Mesenchymal stem cell (in vitro differentiated cells and primary cell): ENCODE data around the gene BOC.

Experiments
- DNase-seq: peaks from one replicate; pipeline ENCODE4 v3.0.0-alpha.2; 2013
- H2AFZ ChIP-seq: one replicate; pipeline ENCODE4 v1.6.1; 2013; ENCODE audit warnings: low read depth, mild to moderate bottlenecking, control low read depth, inconsistent platforms, low read length, moderate library complexity
- H2AK5ac ChIP-seq: 2 replicates; pipeline ENCODE4 v1.6.1; 2013; ENCODE audit warnings: low read length, moderate library complexity, mild to moderate bottlenecking, inconsistent platforms; ENCODE audit not compliant: severe bottlenecking
- H2BK120ac ChIP-seq: one replicate; pipeline ENCODE4 v1.6.1; 2013; ENCODE audit warnings: low read depth, mild to moderate bottlenecking, inconsistent platforms, low read length, moderate library complexity
- H2BK12ac ChIP-seq, 2 experiments: one replicate each; pipeline ENCODE4 v1.6.1; 2013; ENCODE audit warnings: inconsistent platforms in 2 of 2, low read length in 2 of 2, mild to moderate bottlenecking in 2 of 2, moderate library complexity in 2 of 2, control low read depth in 1 of 2
- H2BK15ac ChIP-seq: one replicate; pipeline ENCODE4 v1.6.1; 2013; ENCODE audit warnings: mild to moderate bottlenecking, low read depth, inconsistent platforms; ENCODE audit not compliant: poor library complexity, severe bottlenecking
- H2BK5ac ChIP-seq: 2 replicates; pipeline ENCODE4 v1.6.1; 2013; ENCODE audit warnings: low read depth, mild to moderate bottlenecking, low read length, control low read depth, inconsistent platforms; ENCODE audit not compliant: poor library complexity, severe bottlenecking
- H3K14ac ChIP-seq, 2 experiments: one replicate each; pipeline ENCODE4 v1.6.1; 2013; ENCODE audit warnings: inconsistent platforms in 2 of 2, low read length in 2 of 2, control low read depth in 1 of 2, mild to moderate bottlenecking in 1 of 2, moderate library complexity in 1 of 2
- H3K18ac ChIP-seq, 2 experiments: one replicate each; pipeline ENCODE4 v1.6.1; 2013; ENCODE audit warnings: inconsistent platforms in 2 of 2, low read length in 2 of 2, control low read depth in 1 of 2, low read depth in 1 of 2, mild to moderate bottlenecking in 1 of 2
- H3K23ac ChIP-seq, 2 experiments: one replicate each; pipeline ENCODE4 v1.6.1; 2013; ENCODE audit warnings: inconsistent platforms in 2 of 2, low read length in 2 of 2, mild to moderate bottlenecking in 2 of 2, moderate library complexity in 2 of 2, control low read depth in 1 of 2
- H3K27ac ChIP-seq: 2 replicates; pipeline ENCODE4 v1.5.1; 2013; ENCODE audit warnings: mild to moderate bottlenecking, moderate library complexity, low read length, control low read depth, inconsistent platforms; ENCODE audit not compliant: poor library complexity, severe bottlenecking
- H3K27me3 ChIP-seq, 2 experiments: 2 replicates each; pipeline versions ENCODE4 v1.6.1 to v1.7.0; 2013; ENCODE audit warnings: low read length in 2 of 2, mild to moderate bottlenecking in 2 of 2, moderate library complexity in 2 of 2, control low read depth in 1 of 2, inconsistent platforms in 1 of 2; ENCODE audit not compliant: control insufficient read depth in 1 of 2, insufficient read depth in 1 of 2
- H3K36me3 ChIP-seq, 2 experiments: 2 replicates each; pipeline versions ENCODE4 v1.6.1 to v1.7.0; 2013; ENCODE audit warnings: low read length in 2 of 2, control low read depth in 1 of 2, inconsistent platforms in 1 of 2, low read depth in 1 of 2, mild to moderate bottlenecking in 1 of 2; ENCODE audit not compliant: insufficient read depth in 2 of 2, control insufficient read depth in 1 of 2
- H3K4ac ChIP-seq, 2 experiments: one replicate each; pipeline ENCODE4 v1.6.1; 2013; ENCODE audit warnings: inconsistent platforms in 2 of 2, low read length in 2 of 2, mild to moderate bottlenecking in 2 of 2, moderate library complexity in 2 of 2, control low read depth in 1 of 2, low read depth in 1 of 2
- H3K4me1 ChIP-seq: 2 replicates; pipeline ENCODE4 v1.6.1; 2013; ENCODE audit warnings: low read depth, low read length, control low read depth; ENCODE audit not compliant: control insufficient read depth, insufficient read depth
- H3K4me2 ChIP-seq: 2 replicates; pipeline ENCODE4 v1.6.1; 2013; ENCODE audit warnings: low read length, mild to moderate bottlenecking, inconsistent platforms; ENCODE audit not compliant: poor library complexity, severe bottlenecking
- H3K4me3 ChIP-seq, 2 experiments: 2 replicates each; pipeline versions ENCODE4 v1.5.1 to v1.7.0; 2013; ENCODE audit warnings: low read length in 2 of 2, mild to moderate bottlenecking in 2 of 2, control low read depth in 1 of 2, low read depth in 1 of 2; ENCODE audit not compliant: insufficient read depth in 1 of 2
- H3K79me1 ChIP-seq: replicated peaks from 2 replicates; pipeline ENCODE4 v1.6.1; 2013; ENCODE audit warnings: mild to moderate bottlenecking, control low read depth, low read length, inconsistent platforms; ENCODE audit not compliant: poor library complexity, severe bottlenecking
- H3K9ac ChIP-seq: 2 replicates; pipeline ENCODE4 v1.7.0; 2013; ENCODE audit warnings: mild to moderate bottlenecking, low read length, moderate library complexity
- H3K9me3 ChIP-seq: 2 replicates; pipeline ENCODE4 v1.7.0; 2013; ENCODE audit warnings: mild to moderate bottlenecking, low read length; ENCODE audit not compliant: control insufficient read depth
- H4K8ac ChIP-seq: one replicate; pipeline ENCODE4 v1.6.1; 2013; ENCODE audit warnings: inconsistent platforms, mild to moderate bottlenecking, low read length, moderate library complexity
- H4K91ac ChIP-seq: one replicate; pipeline ENCODE4 v1.6.1; 2013; ENCODE audit warnings: mild to moderate bottlenecking, low read length, inconsistent platforms
- WGBS: methylation state at CpG from one replicate; pipeline ENCODE4 v1.1.7; 2013; ENCODE audit warnings: mixed read lengths; 5-methylcytosine and 5-hydroxymethylcytosine counted together

The BOC gene

DNA sequence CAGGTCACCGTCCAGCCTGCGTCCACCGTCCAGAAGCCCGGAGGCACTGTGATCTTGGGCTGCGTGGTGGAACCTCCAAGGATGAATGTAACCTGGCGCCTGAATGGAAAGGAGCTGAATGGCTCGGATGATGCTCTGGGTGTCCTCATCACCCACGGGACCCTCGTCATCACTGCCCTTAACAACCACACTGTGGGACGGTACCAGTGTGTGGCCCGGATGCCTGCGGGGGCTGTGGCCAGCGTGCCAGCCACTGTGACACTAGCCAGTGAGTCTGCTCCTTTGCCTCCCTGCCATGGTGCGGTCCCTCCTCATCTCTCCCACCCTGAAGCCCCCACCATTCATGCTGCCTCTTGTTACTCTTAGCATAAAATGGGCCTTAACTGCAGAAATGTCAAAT, 39.2 kb downstream of the BOC start:
- no peaks in the 10 kb centered on the region for H3K9me3 ChIP-seq
- no peak overlapping the region for H3K4me3 ChIP-seq
- H3K79me1 ChIP-seq: peaks cover 7% of the 10 kb centered on the region
- H4K91ac ChIP-seq: no peak overlapping the region
- DNase-seq: no peak
- no peak overlapping the region for H3K9ac ChIP-seq
- no peak overlapping the region for H3K18ac ChIP-seq
- H3K27me3 ChIP-seq: no peaks in the 10 kb centered on the region
- H3K4ac ChIP-seq: no peak overlapping the region
- H2BK120ac ChIP-seq: no peak overlapping the region
- H2AFZ ChIP-seq: no peak overlapping the region
- H3K36me3 ChIP-seq: peaks cover 33 to 40% of the 10 kb centered on the region in 2 experiments
- no peak overlapping the region for H3K27ac ChIP-seq
- H2BK5ac ChIP-seq: no peak overlapping the region
- H3K23ac ChIP-seq: no peak overlapping the region
- H3K4me2 ChIP-seq: no peak overlapping the region
- no peak overlapping the region for H2AK5ac ChIP-seq
- H3K4me1 ChIP-seq: peaks cover 8% of the 10 kb centered on the region
- H3K14ac ChIP-seq: no peak overlapping the region
- no peak overlapping the region for H2BK15ac ChIP-seq
- no peak overlapping the region for H2BK12ac ChIP-seq
- WGBS: 96% methylated on average over 14 of the region's 14 CpGs
- H4K8ac ChIP-seq: peak overlapping the region; percentile 13

DNA sequence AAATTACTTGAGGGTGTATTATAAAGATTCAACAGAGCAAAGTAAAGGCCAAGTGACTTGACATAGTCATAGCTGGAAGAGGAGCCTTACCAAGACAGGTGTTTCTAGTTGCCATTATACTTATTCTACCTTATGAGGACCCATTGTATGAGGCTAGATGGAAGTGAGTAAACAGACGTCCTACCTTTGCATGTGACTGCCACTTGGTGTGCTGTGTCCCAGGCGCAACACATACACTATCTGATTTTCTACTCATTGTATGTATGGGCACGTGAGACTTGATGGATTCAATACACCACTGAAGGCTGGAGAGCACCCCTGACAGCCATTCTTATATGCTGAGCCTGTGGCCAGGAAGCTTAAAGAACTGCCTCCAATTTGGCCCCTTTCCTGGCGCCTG, 40.5 kb downstream of the BOC start:
- WGBS: 98% methylated on average over 4 of the region's 4 CpGs
- H3K9me3 ChIP-seq: no peaks in the 10 kb centered on the region
- no peak overlapping the region for H2BK15ac ChIP-seq
- no peak overlapping the region for H2BK12ac ChIP-seq
- no peak overlapping the region for H2AK5ac ChIP-seq
- H3K9ac ChIP-seq: no peak overlapping the region
- H2BK5ac ChIP-seq: no peak overlapping the region
- H3K4ac ChIP-seq: no peak overlapping the region
- H3K14ac ChIP-seq: no peak overlapping the region
- H2BK120ac ChIP-seq: no peak overlapping the region
- no peak overlapping the region for H2AFZ ChIP-seq
- H3K4me1 ChIP-seq: peaks cover 6% of the 10 kb centered on the region
- DNase-seq: no peak
- H3K4me3 ChIP-seq: no peak overlapping the region
- peaks cover 37 to 41% of the 10 kb centered on the region in 2 experiments for H3K36me3 ChIP-seq
- no peak overlapping the region for H3K4me2 ChIP-seq
- H3K27me3 ChIP-seq: no peaks in the 10 kb centered on the region
- no peak overlapping the region for H4K8ac ChIP-seq
- H3K27ac ChIP-seq: no peak overlapping the region
- no peak overlapping the region for H3K23ac ChIP-seq
- no peak overlapping the region for H4K91ac ChIP-seq
- no peak overlapping the region for H3K18ac ChIP-seq
- H3K79me1 ChIP-seq: peaks cover 2% of the 10 kb centered on the region

DNA sequence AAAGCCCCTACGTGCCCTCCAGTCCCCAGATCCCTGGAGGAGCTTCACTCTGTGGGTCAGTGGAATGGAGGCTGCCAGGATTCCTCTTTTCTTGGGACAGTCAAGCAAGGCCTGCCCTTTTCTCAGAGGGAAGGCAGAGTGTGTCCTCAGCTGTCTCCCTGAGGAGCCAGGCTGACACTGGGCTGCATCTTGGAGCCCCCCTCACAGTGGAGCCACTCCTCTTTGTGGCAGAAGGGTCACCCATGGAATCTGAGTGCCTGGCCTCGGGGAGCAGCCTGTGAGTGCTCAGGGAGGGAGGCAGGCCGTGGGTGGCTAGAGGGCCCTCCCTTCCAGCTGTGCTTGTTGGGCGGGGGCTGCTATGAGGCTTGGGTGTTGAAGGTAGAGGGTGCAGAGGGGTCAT, 41.2 kb downstream of the BOC start:
- no peak overlapping the region for H3K27ac ChIP-seq
- H3K9me3 ChIP-seq: no peaks in the 10 kb centered on the region
- H4K91ac ChIP-seq: no peak overlapping the region
- H2AK5ac ChIP-seq: no peak overlapping the region
- no peak overlapping the region for H3K9ac ChIP-seq
- H3K4me3 ChIP-seq: no peak overlapping the region
- WGBS: 83% methylated on average over 3 of the region's 4 CpGs
- no peak overlapping the region for H2BK5ac ChIP-seq
- no peaks in the 10 kb centered on the region for H3K27me3 ChIP-seq
- peaks cover 2% of the 10 kb centered on the region for H3K79me1 ChIP-seq
- H3K4me1 ChIP-seq: peaks cover 6% of the 10 kb centered on the region
- H2BK120ac ChIP-seq: no peak overlapping the region
- no peak overlapping the region for H2BK15ac ChIP-seq
- no peak overlapping the region for H3K14ac ChIP-seq
- H3K4ac ChIP-seq: no peak overlapping the region
- peaks cover 39 to 46% of the 10 kb centered on the region in 2 experiments for H3K36me3 ChIP-seq
- H3K23ac ChIP-seq: no peak overlapping the region
- no peak overlapping the region for H2BK12ac ChIP-seq
- H3K4me2 ChIP-seq: no peak overlapping the region
- H2AFZ ChIP-seq: no peak overlapping the region
- H4K8ac ChIP-seq: no peak overlapping the region
- DNase-seq: no peak
- no peak overlapping the region for H3K18ac ChIP-seq

DNA sequence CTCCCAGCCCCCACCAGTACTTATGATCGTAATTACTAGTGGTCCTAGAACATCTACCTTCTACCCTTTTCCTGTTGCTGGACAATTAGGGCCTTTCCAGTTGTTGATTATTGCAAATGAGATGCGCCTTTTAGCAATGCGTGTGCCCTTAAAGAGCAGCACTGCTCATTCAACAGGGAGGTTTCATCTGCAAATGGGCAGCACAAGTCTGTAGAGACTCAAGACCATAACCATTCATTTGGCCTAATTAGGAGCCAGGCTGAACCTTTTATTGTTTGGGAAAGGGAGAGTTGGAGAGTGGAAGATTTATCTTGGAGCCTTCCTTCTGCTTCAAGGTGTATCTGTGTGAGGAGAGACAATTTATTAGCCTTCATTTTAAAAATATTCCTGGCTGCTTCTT, 42.3 kb downstream of the BOC start:
- Histone ChIP-seq H3K27ac (no peak overlapping the region), H2AFZ (no peak overlapping the region), H3K9ac (no peak overlapping the region), H3K4me2 (no peak overlapping the region), H3K4me3 (no peak overlapping the region), H4K8ac (no peak overlapping the region), H2BK120ac (no peak overlapping the region), H3K4me1 (peaks cover 5% of the 10 kb centered on the region), H2AK5ac (no peak overlapping the region), H3K18ac (no peak overlapping the region), H3K79me1 (peaks cover 2% of the 10 kb centered on the region), H3K23ac (no peak overlapping the region), H2BK12ac (no peak overlapping the region), H3K14ac (no peak overlapping the region), H2BK5ac (no peak overlapping the region), H3K4ac (no peak overlapping the region), H3K9me3 (no peaks in the 10 kb centered on the region), H4K91ac (no peak overlapping the region), H2BK15ac (peak overlapping the region; percentile 71), H3K36me3 (peaks cover 42 to 50% of the 10 kb centered on the region in 2 experiments), H3K27me3 (no peaks in the 10 kb centered on the region)
- DNase-seq: no peak
- 93% methylated on average over 3 of the region's 3 CpGs for WGBS
